ENCODE results near the gene STIM2.

Gene STIM2

GRCh38 chr4:26985873-26986272, 125.2 kb downstream of the STIM2 start:
- Histone ChIP-seq H4K20me1 (ENCODE audit: insufficient read depth, low read length, poor library complexity, severe bottlenecking) (peaks cover 18% of the 10 kb centered on the region), H3K9ac (ENCODE audit: low read depth, low read length, poor library complexity, severe bottlenecking) (no peak overlapping the region), H3K9me3 (ENCODE audit: insufficient read depth, low read depth, low read length) (no peaks in the 10 kb centered on the region), H3K36me3 (ENCODE audit: insufficient read depth, low read length) (no peaks in the 10 kb centered on the region; the same call in 1 of the 2 replicates), H3F3A (ENCODE audit: low read depth) (no peaks in the 10 kb centered on the region), H3K9me2 (replicated peaks; ENCODE audit: low read depth, low read length) (no peaks in the 10 kb centered on the region), H3K4me2 (ENCODE audit: low read depth, low read length, poor library complexity, severe bottlenecking) (peak overlapping the region; percentile 57), H3K79me2 (ENCODE audit: insufficient read depth, low read length) (no peaks in the 10 kb centered on the region; the same call in 1 of the 2 replicates), H3K27me3 (ENCODE audit: insufficient read depth, low read length, poor library complexity, severe bottlenecking) (no peaks in the 10 kb centered on the region), H3K4me3 (ENCODE audit: low read length, poor library complexity, severe bottlenecking) (no peak overlapping the region), H2AFZ (ENCODE audit: low read length) (no peak overlapping the region), H3K4me1 (ENCODE audit: insufficient read depth, low read length, poor library complexity, severe bottlenecking) (peaks cover 16% of the 10 kb centered on the region)
- TF ChIP-seq EZH2phosphoT487 (IDR thresholded peaks at IDR 0.05; ENCODE audit: borderline replicate concordance), result no peak
- TF ChIP-seq CTCF (conservative IDR thresholded peaks at IDR 0.05; ENCODE audit: low read length), result no peak

- Histone ChIP-seq H3K27me3 (ENCODE audit: insufficient read depth, low read length, poor library complexity, severe bottlenecking) (no peaks in the 10 kb centered on the region), H3K4me2 (ENCODE audit: low read depth, low read length, poor library complexity, severe bottlenecking) (no peak overlapping the region), H4K20me1 (ENCODE audit: insufficient read depth, low read length, poor library complexity, severe bottlenecking) (peaks cover 18% of the 10 kb centered on the region)
Observed at GRCh38 chr4:26987191-26987590, 126.5 kb downstream of the STIM2 start.

GRCh38 chr4:26991057-26991456, 130.4 kb downstream of the STIM2 start:
- H3K79me2 ChIP-seq (ENCODE audit: insufficient read depth, low read length), result no peaks in the 10 kb centered on the region
- H3K36me3 ChIP-seq (ENCODE audit: insufficient read depth, low read length), result peaks cover 4% of the 10 kb centered on the region
- no peaks in the 10 kb centered on the region for H3K27me3 ChIP-seq (ENCODE audit: insufficient read depth, low read length, poor library complexity, severe bottlenecking)
- TF ChIP-seq CTCF (conservative IDR thresholded peaks at IDR 0.05; ENCODE audit: low read length) (no peak), EZH2phosphoT487 (IDR thresholded peaks at IDR 0.05; ENCODE audit: borderline replicate concordance) (no peak)
- H3K4me1 ChIP-seq (ENCODE audit: insufficient read depth, low read length, poor library complexity, severe bottlenecking), result peaks cover 18% of the 10 kb centered on the region
- H3K4me3 ChIP-seq (ENCODE audit: low read length, poor library complexity, severe bottlenecking), result no peak overlapping the region
- no peaks in the 10 kb centered on the region for H3K9me2 ChIP-seq (replicated peaks; ENCODE audit: low read depth, low read length)
- no peak overlapping the region for H3K9ac ChIP-seq (ENCODE audit: low read depth, low read length, poor library complexity, severe bottlenecking)
- H3K4me2 ChIP-seq (ENCODE audit: low read depth, low read length, poor library complexity, severe bottlenecking), result no peak overlapping the region
- H3F3A ChIP-seq (ENCODE audit: low read depth), result no peaks in the 10 kb centered on the region
- no peak overlapping the region for H2AFZ ChIP-seq (ENCODE audit: low read length)
- H4K20me1 ChIP-seq (ENCODE audit: insufficient read depth, low read length, poor library complexity, severe bottlenecking), result peaks cover 15% of the 10 kb centered on the region
- H3K9me3 ChIP-seq (ENCODE audit: insufficient read depth, low read depth, low read length), result no peaks in the 10 kb centered on the region

More at GRCh38 chr4:26987191-26987590, 126.5 kb downstream of the STIM2 start:
- H3K4me3 ChIP-seq (ENCODE audit: low read length, poor library complexity, severe bottlenecking), result no peak overlapping the region
- TF ChIP-seq EZH2phosphoT487 (IDR thresholded peaks at IDR 0.05; ENCODE audit: borderline replicate concordance) (no peak), CTCF (conservative IDR thresholded peaks at IDR 0.05; ENCODE audit: low read length) (no peak)
- H3F3A ChIP-seq (ENCODE audit: low read depth), result no peaks in the 10 kb centered on the region
- H3K9ac ChIP-seq (ENCODE audit: low read depth, low read length, poor library complexity, severe bottlenecking), result no peak overlapping the region
- H3K79me2 ChIP-seq (ENCODE audit: insufficient read depth, low read length), result no peaks in the 10 kb centered on the region; the same call in 1 of the 2 replicates
- no peak overlapping the region for H2AFZ ChIP-seq (ENCODE audit: low read length)
- peaks cover 16% of the 10 kb centered on the region for H3K4me1 ChIP-seq (ENCODE audit: insufficient read depth, low read length, poor library complexity, severe bottlenecking)
- H3K9me3 ChIP-seq (ENCODE audit: insufficient read depth, low read depth, low read length), result no peaks in the 10 kb centered on the region
- H3K36me3 ChIP-seq (ENCODE audit: insufficient read depth, low read length), result no peaks in the 10 kb centered on the region; the same call in 1 of the 2 replicates
- no peaks in the 10 kb centered on the region for H3K9me2 ChIP-seq (replicated peaks; ENCODE audit: low read depth, low read length)
